ENCODE results near the gene SPATA24.
"Not testable (repeated sequence)": the region's sequence is repeated elsewhere in the genome, so short reads cannot be mapped to it uniquely, and the experiment has no call there.

Gene SPATA24

GRCh38 chr5:139403787-139404483, at the start of gene SPATA24:
TSS of gene SPATA24 (minus strand) at chr5:139404089. CDS start at chr5:139404060, 29 bp downstream.
- peak within 1 kb of the TSS; percentile 76 for H3K9ac ChIP-seq (ENCODE audit: insufficient read length, low read depth)
- H3K4me3 ChIP-seq (ENCODE audit: insufficient read length, low read depth): peak within 1 kb of the TSS; percentile 59
- peaks cover 2% of the 10 kb centered on the region for H3K4me1 ChIP-seq (ENCODE audit: insufficient read depth, insufficient read length)
- TF ChIP-seq YY1 (IDR thresholded peaks at IDR 0.05; ENCODE audit: insufficient read depth, insufficient read length) (peak; percentile 64), SUZ12 (IDR thresholded peaks at IDR 0.05; ENCODE audit: extremely low read depth, insufficient read depth, insufficient read length) (no peak), ZNF274 (IDR thresholded peaks at IDR 0.05; ENCODE audit: low read depth, low read length) (no peak)
- H3K36me3 ChIP-seq (ENCODE audit: insufficient read depth, insufficient read length, low read length): peaks cover 6% of the 10 kb centered on the region
- peak; percentile 87 for DNase-seq (ENCODE audit: low read depth, low spot score)
- no peaks in the 10 kb centered on the region for H3K9me3 ChIP-seq (ENCODE audit: insufficient read depth, low read length)
- H3K27me3 ChIP-seq (ENCODE audit: insufficient read depth, insufficient read length): no peaks in the 10 kb centered on the region

- no peak for DNase-seq (ENCODE audit: low read depth, low spot score)
- TF ChIP-seq ZNF274 (IDR thresholded peaks at IDR 0.05; ENCODE audit: low read depth, low read length) (no peak), SUZ12 (IDR thresholded peaks at IDR 0.05; ENCODE audit: extremely low read depth, insufficient read depth, insufficient read length) (no peak), YY1 (IDR thresholded peaks at IDR 0.05; ENCODE audit: insufficient read depth, insufficient read length) (no peak)
- H3K9me3 ChIP-seq (ENCODE audit: insufficient read depth, low read length): no peaks in the 10 kb centered on the region
- no peak overlapping the region for H3K9ac ChIP-seq (ENCODE audit: insufficient read length, low read depth)
- H3K4me1 ChIP-seq (ENCODE audit: insufficient read depth, insufficient read length): no peaks in the 10 kb centered on the region
- H3K27me3 ChIP-seq (ENCODE audit: insufficient read depth, insufficient read length): no peaks in the 10 kb centered on the region
- no peak overlapping the region for H3K4me3 ChIP-seq (ENCODE audit: insufficient read length, low read depth)
- peaks cover 24% of the 10 kb centered on the region for H3K36me3 ChIP-seq (ENCODE audit: insufficient read depth, insufficient read length, low read length)
Observed at GRCh38 chr5:139451878-139452660, 48.2 kb upstream of the SPATA24 start.

GRCh38 chr5:139451176-139451575, 47.3 kb upstream of the SPATA24 start:
- Histone ChIP-seq H3K4me1 (ENCODE audit: insufficient read depth, insufficient read length) (no peaks in the 10 kb centered on the region), H3K9ac (ENCODE audit: insufficient read length, low read depth) (no peak overlapping the region), H3K27me3 (ENCODE audit: insufficient read depth, insufficient read length) (no peaks in the 10 kb centered on the region), H3K9me3 (ENCODE audit: insufficient read depth, low read length) (no peaks in the 10 kb centered on the region), H3K4me3 (ENCODE audit: insufficient read length, low read depth) (no peak overlapping the region), H3K36me3 (ENCODE audit: insufficient read depth, insufficient read length, low read length) (peaks cover 24% of the 10 kb centered on the region)
- TF ChIP-seq ZNF274 (IDR thresholded peaks at IDR 0.05; ENCODE audit: low read depth, low read length) (no peak), YY1 (IDR thresholded peaks at IDR 0.05; ENCODE audit: insufficient read depth, insufficient read length) (no peak), SUZ12 (IDR thresholded peaks at IDR 0.05; ENCODE audit: extremely low read depth, insufficient read depth, insufficient read length) (no peak)
- DNase-seq (ENCODE audit: low read depth, low spot score): no peak

- TF ChIP-seq YY1 (IDR thresholded peaks at IDR 0.05; ENCODE audit: insufficient read depth, insufficient read length) (no peak), SUZ12 (IDR thresholded peaks at IDR 0.05; ENCODE audit: extremely low read depth, insufficient read depth, insufficient read length) (no peak), ZNF274 (IDR thresholded peaks at IDR 0.05; ENCODE audit: low read depth, low read length) (no peak)
- Histone ChIP-seq H3K4me3 (ENCODE audit: insufficient read length, low read depth) (no peak overlapping the region), H3K36me3 (ENCODE audit: insufficient read depth, insufficient read length, low read length) (peaks cover 16% of the 10 kb centered on the region), H3K27me3 (ENCODE audit: insufficient read depth, insufficient read length) (no peaks in the 10 kb centered on the region), H3K9ac (ENCODE audit: insufficient read length, low read depth) (no peak overlapping the region), H3K9me3 (ENCODE audit: insufficient read depth, low read length) (no peaks in the 10 kb centered on the region), H3K4me1 (ENCODE audit: insufficient read depth, insufficient read length) (no peaks in the 10 kb centered on the region)
- DNase-seq (ENCODE audit: low read depth, low spot score): no peak
Observed at GRCh38 chr5:139446956-139447779, 43.3 kb upstream of the SPATA24 start.

- no peak for DNase-seq (ENCODE audit: low read depth, low spot score)
- Histone ChIP-seq H3K27me3 (ENCODE audit: insufficient read depth, insufficient read length) (no peaks in the 10 kb centered on the region), H3K4me1 (ENCODE audit: insufficient read depth, insufficient read length) (no peaks in the 10 kb centered on the region), H3K36me3 (ENCODE audit: insufficient read depth, insufficient read length, low read length) (peaks cover 4% of the 10 kb centered on the region), H3K9me3 (ENCODE audit: insufficient read depth, low read length) (no peaks in the 10 kb centered on the region), H3K4me3 (ENCODE audit: insufficient read length, low read depth) (no peak overlapping the region), H3K9ac (ENCODE audit: insufficient read length, low read depth) (no peak overlapping the region)
- no peak for TF ChIP-seq SUZ12 (IDR thresholded peaks at IDR 0.05; ENCODE audit: extremely low read depth, insufficient read depth, insufficient read length)
- TF ChIP-seq YY1 (IDR thresholded peaks at IDR 0.05; ENCODE audit: insufficient read depth, insufficient read length): no peak
- TF ChIP-seq ZNF274 (IDR thresholded peaks at IDR 0.05; ENCODE audit: low read depth, low read length): no peak
Observed at GRCh38 chr5:139445325-139446170, 41.7 kb upstream of the SPATA24 start.

- Histone ChIP-seq H3K4me3 (ENCODE audit: insufficient read length, low read depth) (no peak overlapping the region), H3K9me3 (ENCODE audit: insufficient read depth, low read length) (no peaks in the 10 kb centered on the region), H3K27me3 (ENCODE audit: insufficient read depth, insufficient read length) (no peaks in the 10 kb centered on the region), H3K36me3 (ENCODE audit: insufficient read depth, insufficient read length, low read length) (peaks cover 4% of the 10 kb centered on the region), H3K9ac (ENCODE audit: insufficient read length, low read depth) (no peak overlapping the region), H3K4me1 (ENCODE audit: insufficient read depth, insufficient read length) (no peaks in the 10 kb centered on the region)
- no peak for TF ChIP-seq SUZ12 (IDR thresholded peaks at IDR 0.05; ENCODE audit: extremely low read depth, insufficient read depth, insufficient read length)
- no peak for DNase-seq (ENCODE audit: low read depth, low spot score)
Observed at GRCh38 chr5:139443831-139444453, 40.1 kb upstream of the SPATA24 start.

GRCh38 chr5:139440416-139440815, 36.5 kb upstream of the SPATA24 start:
- H3K4me1 ChIP-seq (ENCODE audit: insufficient read depth, insufficient read length); H3K27me3 ChIP-seq (ENCODE audit: insufficient read depth, insufficient read length); H3K4me3 ChIP-seq (ENCODE audit: insufficient read length, low read depth); H3K9me3 ChIP-seq (ENCODE audit: insufficient read depth, low read length); DNase-seq (ENCODE audit: low read depth, low spot score); H3K36me3 ChIP-seq (ENCODE audit: insufficient read depth, insufficient read length, low read length); H3K9ac ChIP-seq (ENCODE audit: insufficient read length, low read depth): not testable (repeated sequence)

Measured in NT2/D1 (cell line).